Left lobe of liver (tissue), 2 donors: Measurements from ENCODE around the gene SYMPK. TPM values are rescaled to one million over a fixed set of nuclear protein-coding genes. Genes with fewer than 3 reads are reported as not detected.

Experiments used
- ATAC-seq: fragments of 200-7000 bp; cut with Tn5 transposase; one replicate; pipeline ENCODE4 v1.9.1; 2020; ENCODE audit warnings: mild to moderate bottlenecking, moderate library complexity
- DNase-seq: peaks from one replicate; pipeline ENCODE4 v3.0.0-alpha.2; 2020; ENCODE audit warnings: low spot score
- total RNA-seq: library from RNA; stranded (reverse); gene quantifications from one replicate; pipeline ENCODE4 v1.2.1, GENCODE V29; 2021
- donor health status: DM: no; HTN: no; CAD: no; lungs with moderate emphysema.
- donor health status: DM: no; HTN: yes; CAD: no.

Gene SYMPK
- total RNA-seq, 1 donor from 2014 or later = 45.9 TPM

DNA sequence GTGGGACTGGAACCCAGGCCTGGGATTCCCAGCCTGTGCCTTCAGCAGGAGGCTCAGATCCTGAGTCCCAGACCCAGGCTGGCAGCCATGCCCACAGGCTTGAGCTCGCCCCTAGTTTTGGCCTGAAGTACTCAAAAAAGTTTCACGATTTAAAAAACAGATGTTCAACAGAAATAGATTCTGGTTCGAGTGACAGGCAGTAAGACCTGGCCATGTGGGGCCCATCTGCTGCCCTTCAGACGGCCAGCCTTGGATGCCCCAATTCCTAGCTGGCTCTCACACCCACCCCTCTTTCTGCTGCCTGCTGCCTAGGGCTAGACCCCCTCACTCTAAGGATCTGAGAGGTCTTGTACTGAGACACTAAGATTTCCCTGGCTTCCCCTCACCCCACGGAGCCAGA is 77.8 kb downstream of the SYMPK start:
- DNase-seq (no peak), ATAC-seq (no peak)

DNA sequence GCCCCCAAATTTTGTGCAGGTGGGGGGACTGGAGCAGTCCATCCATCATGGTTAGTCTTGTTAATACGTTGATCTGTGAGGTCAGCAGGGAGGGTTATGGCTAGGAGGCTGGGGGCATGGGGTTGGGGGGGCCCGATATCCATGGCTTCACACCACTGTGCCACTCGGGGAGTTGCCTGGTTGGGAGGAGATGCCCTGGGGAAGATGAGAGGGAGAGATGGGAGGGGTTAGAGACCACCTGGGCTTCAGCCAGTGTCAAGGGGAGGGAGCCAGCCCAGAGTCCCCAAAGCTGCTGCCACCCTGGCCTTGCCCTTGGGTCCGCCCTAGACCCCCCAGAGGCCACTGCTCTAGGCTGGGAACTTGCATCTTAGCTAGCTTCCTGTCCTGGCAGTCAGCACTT is 78.9 kb downstream of the SYMPK start:
- DNase-seq = no peak
- ATAC-seq = no peak

DNA sequence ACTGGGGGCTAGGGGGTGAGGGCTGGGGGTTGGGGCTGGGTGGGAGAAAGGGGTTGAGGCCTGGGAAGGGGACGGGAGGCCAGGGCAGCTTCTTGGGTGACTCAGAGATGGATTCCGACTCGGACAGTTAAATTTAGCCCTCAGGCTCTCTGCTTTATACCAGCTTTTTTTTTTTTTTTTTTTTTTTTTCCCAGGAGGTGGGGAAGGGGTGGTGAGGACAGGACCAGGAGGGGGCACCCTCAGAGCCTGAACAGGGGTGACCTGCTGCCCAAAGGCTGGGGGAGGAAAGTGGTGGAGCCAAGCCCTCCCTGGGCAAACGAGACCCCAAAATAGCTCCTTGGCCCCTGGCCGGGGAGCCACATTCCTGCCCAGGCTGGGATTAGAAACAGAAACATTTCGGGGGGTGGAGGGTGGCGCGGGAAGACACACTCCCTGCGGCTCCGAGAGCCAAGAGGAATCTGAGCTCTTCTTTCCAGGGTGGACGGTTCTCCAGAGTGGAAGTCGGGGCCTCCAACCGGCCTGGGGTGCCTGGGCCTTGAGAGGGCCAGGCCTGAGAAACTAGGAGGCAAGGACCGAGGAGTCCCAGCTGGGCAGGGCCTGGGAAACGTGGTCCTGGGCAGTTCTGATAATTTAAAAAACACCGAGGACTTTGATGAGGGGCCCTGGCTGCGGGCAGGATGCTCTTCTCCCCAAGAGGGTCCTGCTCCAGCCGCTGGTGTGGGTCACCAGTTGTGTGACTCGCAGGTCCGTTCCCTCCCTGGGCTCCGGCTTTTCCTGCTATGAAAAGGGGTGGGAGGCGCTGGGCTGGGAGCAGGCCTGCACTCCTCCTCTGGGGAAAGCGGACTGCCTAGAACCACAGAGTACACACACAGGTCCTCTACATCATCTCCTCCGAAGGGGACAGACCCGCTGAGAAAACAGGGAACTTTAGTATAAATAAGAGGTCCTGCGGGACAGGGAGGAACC is 79.8 kb downstream of the SYMPK start:
- no peak for ATAC-seq
- no peak for DNase-seq

DNA sequence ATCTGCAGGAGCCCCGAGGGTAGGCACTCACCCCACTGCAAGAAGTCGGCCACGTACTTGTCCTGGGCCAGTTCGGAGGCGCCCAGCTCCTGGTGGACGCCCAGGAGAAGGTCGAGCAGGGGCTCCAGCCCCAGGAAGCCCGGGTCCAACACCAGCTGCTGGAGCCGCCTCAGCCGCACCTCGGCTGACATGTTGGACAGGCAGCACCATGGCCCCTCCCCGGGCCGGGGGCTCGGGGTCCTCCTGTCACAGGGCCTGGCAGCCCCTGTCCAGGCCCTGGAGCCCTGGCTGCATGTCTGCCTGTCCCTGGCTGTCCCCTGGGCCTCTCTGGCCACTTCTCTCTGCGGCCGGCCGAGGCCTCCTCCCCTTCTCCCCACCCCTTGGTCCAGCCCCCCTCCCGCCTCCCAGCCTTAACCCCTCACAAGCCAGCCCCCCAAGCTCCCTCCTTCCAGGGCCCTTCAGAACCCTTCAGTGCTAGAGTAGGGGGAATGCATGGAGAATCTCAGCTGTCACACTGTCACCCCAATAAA is 80.7 kb downstream of the SYMPK start, which contains the start of gene DMPK:
Gene DMPK, minus strand, starts transcription at position 329 of the 530 bp plus-strand sequence. Its CDS starts 138 bp downstream, at position 191.
- peak; percentile 8 for ATAC-seq
- no peak for DNase-seq

DNA sequence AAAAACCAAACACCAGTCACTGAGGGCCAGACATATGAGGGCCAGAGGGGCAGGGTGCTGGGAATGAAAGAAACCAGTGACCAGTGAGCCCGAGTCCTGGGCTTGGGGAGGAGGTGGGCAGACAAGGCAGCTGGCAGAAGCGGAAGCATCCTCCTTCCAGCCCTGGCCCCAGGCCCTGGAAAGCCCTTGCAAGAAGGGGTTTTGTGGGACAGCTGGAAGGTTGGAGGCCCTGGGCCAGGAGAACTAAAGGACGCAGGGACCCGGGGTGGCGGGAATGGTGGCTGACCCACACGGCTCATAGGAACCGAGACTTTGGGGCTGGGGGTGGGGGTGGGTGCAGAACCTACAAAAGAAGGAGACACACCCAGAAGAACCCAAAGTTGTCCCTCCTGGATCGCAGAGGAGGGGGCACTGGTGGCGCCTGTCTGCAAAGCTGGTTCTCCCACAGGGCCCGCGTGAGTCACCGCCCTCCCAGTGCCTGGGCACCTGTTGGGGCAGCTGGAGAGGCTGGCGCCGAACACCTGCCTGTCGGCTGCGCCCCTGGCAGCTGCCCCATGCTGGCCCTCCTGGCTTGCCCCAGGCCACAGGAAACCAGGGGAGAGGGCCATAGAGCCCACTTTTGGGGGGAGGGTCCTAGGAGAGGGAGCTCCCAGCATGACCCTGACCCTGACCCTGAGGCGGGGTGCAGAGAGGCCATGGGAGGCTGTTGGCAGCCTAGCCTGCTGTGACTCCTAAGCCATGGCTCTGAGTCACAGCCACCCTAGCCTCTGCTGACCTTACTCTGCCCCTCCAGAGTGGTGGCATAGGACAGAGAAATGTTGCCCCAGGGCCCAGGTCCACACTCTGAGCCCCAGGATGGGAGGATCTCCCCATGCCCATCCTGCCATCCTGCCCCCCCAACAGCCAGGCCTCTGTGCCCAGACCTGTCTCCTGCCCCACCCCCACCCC is 81.5 kb downstream of the SYMPK start:
- DNase-seq = no peak

DNA sequence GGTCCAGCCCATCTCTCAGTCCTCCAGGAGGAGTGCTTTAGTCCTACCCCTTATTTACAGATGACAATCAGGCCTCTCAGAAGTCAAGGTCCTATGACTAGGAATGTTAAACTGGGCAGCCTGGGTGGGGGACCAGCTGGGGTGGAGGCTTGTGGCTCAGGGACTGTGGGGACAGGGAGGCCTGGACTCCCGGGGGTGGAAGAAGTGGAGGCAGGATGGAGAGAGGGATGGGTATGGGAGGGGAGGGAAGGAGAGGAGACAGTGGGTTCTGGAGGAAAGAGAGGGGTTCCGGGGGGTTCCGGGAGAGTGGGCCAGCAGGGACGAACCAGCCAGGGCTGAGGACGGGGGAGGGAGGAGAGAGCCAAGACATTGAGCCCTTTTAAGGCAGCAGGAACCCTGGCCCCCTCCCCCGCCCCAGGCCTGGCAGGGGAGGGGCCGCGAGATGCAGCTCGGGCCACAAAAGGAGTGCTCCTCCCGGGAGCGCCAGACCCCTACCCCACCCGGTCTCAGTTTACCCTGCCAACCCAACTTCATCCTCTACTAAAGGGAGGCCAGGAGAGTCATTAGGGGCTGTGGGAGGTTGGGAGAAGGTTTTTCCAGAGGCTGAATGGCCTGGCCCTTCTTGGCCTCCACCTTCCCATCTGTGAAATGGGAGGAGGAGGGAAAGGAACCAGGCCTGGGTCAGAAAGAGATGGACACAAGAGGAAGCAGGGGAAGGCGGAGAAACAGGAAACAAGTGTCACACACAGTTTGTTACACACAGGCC is 82.3 kb downstream of the SYMPK start:
- DNase-seq = no peak
- no peak for ATAC-seq

More for the DNA sequence above, 81.5 kb downstream of the SYMPK start:
- no peak for ATAC-seq

DNA sequence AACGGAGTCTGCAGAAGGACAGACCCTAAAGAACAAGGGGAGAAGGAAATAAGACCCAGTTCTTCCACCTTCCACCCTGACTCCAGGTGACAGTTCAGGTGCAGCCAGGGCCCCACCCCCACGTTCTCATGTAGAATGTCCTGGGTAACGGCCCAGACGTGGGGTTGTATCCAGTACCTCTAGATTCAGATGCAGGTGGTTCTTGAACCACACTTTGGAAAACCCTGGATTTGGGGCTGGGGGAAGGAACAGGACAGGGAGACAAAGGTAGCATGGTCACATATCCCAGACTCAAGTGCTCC is 82.8 kb downstream of the SYMPK start:
- DNase-seq (no peak), ATAC-seq (peak; percentile 1)

DNA sequence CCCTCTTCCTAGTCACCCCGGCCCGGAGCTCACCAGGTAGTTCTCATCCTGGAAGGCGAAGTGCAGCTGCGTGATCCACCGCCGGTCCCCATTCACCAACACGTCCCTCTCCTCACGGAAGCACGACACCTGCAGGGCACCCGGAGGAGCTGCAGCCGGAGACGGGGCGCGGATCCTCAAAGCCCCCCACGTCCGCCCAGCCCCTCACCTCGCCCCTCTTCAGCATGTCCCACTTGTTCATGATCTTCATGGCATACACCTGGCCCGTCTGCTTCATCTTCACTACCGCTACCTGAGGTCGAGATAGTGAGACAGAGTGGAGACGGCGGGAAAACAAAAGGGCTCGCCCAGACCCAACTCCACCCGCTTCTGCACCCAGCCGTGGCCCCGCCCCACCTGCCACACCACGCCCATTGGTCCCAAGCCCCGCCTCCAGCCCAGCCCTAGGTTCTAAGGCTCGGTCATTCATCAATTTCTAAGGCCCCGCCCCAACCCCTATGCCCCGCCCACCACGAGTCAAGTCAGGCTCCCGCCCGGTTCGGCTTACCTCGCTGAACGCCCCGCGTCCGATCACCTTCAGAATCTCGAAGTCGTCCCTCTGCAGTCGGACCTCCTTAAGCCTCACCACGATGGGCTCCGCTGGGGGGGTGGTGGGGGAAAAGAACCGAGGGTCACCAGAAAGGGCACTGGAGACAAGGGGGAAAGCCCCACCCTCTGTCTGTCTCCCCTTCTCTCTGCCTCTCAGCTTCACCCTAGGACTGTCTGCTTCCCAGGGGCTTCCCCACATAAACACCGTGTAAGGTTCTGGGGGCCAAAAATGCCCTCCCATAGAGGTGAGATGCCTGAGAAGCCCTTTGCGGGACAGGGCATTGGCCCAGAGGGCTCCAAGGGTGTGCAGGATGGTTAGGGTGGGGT is 83.5 kb downstream of the SYMPK start:
- ATAC-seq (peak; percentile 91), DNase-seq (peak; percentile 89)

DNA sequence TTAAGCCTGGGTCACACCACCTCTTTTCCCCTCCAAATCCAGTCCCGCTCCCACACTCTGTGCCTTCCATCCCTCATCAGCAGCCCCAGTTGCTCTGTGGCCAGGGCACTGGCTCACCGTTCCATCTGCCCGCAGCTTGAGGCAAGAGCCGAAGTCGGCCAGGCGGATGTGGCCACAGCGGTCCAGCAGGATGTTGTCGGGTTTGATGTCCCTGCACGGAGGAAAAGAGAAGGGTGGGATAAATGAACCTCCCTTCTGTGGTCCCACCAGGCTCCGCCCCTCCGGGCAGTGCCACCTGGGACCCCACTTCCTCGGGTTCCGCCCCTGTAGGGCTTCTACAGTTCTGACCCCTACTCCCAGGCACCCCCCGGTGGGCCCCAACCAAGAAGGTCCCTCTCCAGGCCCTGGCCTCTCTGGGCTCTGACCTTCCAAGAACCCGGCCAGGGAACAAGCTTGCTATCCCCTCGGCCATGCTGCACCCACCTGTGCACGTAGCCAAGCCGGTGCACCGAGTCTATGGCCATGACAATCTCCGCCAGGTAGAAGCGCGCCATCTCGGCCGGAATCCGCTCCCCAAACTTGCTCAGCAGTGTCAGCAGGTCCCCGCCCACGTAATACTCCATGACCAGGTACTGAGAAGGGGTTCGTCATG is 84.8 kb downstream of the SYMPK start:
- DNase-seq = no peak
- no peak for ATAC-seq

DNA sequence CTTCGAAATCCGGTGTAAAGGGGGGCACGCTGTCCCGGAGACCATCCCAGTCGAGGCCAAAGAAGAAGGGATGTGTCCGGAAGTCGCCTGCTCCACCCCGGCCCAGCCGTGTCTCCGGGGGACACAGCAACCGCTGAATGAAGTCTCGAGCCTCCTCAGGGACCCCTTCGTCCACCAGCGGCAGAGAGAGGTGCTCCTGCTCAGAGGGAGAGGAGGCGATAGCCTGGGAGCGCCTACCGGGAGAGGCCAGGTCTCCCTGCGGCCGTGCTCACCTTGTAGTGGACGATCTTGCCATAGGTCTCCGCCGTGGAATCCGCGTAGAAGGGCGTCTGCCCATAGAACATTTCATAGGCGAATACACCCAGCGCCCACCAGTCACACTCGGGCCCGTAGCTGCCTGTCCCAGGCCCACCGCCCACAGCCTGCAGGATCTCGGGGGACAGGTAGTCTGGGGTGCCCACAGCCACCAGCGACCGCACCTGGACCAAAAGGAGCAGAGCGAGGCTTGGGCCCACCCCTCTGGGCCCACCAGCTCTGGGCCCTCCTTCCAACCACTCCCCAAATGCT is 85.5 kb downstream of the SYMPK start:
- ATAC-seq (no peak), DNase-seq (no peak)

DNA sequence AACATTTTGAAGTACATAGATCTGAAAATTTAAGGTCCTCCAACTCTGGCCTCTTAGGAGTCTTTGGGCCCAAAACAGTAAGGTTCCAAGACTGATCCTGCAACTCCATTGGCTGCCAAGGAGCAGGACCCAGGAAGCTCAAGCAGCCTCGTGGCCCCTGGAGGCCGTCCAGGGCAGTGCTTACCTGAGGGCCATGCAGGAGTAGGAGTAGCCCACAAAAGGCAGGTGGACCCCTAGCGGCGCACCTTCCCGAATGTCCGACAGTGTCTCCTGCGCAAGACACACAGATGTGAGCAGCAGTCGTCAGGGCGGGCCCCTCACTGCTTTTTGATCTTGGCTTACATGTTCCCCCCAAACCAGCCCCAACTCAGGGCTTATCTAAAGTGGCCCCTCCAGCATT is 88.2 kb downstream of the SYMPK start:
- ATAC-seq = no peak

DNA sequence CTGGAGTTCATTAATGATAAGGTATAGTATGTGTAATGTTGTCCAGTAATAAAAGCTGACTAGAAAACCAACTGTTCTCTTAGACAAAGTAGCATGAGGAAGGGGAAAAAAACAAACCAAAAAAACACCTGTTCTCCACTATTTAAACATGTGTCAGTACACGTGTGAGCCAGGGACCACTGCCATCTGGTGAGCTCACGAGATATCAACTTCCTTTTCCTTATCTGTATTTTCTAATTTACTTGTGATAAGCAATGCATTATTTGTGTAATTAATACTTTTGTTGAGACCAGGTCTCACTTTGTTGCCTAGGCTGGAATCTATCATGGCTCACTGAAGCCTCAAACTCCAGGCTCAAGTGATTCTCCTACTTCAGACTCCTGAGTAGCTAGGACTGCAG is 89.6 kb downstream of the SYMPK start:
- ATAC-seq (no peak), DNase-seq (no peak)

More for the DNA sequence above, 88.2 kb downstream of the SYMPK start:
- DNase-seq = no peak

DNA sequence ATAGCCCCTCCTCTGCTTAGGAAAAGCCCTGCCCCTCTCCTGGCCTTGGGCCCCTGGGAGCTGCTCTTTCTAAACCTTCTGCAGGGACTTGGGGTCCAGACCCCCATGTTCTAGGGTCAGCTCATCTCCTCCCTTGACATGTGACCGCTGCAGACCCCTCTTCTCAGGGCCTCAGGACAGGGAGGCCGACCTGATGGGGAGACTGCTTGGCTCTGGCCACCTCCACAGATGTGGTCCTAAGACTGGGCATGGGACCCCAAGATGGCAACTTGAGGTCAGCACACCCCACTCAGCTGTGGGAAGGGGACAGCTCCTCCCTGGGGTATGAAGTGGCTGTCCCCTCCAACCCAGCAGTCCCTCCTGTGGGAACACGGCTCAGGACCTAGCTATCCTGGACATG is 90.0 kb downstream of the SYMPK start:
- ATAC-seq (no peak), DNase-seq (no peak)

DNA sequence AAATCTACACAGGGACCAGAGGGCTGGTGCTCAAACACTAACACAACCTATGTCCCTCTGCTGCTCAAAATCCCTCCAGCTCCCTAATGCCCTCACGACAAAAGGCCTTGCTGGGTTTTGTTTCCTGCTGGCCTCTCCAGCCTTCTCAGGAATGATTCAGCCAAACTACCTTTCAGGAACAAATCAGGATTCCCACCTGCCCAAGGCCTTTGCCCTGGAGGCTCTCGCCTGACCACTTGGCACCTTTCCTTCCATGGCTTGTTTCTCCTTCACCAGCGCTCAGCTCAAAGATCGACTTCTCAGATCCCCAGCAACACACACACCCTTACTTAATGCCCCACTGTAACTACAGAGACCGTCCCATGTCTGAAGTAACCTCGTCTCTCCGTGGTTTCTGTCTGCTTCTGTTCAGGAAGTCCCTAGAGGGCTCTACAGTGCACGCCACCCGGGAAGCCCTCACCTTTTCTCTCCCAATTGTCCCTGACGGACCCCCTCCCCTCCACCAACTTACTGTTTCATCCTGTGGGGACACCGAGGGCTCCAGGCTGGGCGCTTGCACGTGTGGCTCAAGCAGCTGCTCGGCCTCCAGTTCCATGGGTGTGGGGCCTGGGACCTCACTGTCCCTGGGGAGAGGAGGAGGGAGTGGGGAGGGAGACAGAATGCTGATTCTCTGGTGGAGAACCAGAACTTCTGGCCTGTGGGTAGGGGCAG is 90.7 kb downstream of the SYMPK start:
- no peak for ATAC-seq

DNA sequence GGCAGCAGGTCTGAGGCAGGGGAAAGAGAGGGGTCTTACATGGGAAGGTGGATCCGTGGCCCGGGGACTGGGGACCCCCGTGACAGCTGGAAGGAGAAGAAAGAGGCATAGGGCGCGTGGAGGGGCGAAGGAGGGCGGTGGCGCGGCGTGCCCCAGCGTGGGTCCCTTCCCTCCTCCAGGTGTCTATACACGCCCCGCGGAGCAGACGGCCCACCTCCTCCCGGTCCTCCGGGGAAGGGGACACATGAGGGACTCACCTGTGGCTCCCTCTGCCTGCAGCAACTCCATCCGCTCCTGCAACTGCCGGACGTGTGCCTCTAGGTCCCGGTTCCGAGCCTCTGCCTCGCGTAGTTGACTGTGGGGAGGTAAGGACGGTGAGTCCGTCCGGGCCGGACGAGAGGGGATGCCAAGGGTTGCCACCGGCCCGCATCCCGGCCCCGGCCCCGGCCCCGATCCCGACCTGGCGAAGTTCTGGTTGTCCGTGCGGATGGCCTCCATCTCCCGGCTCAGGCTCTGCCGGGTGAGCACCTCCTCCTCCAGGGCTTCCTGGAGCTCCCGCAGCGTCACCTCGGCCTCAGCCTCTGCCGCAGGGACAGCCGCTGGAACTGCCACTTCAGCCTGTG is 91.5 kb downstream of the SYMPK start:
- peak; percentile 63 for DNase-seq
- ATAC-seq = no peak

More for the DNA sequence above, 90.7 kb downstream of the SYMPK start:
- DNase-seq = no peak

DNA sequence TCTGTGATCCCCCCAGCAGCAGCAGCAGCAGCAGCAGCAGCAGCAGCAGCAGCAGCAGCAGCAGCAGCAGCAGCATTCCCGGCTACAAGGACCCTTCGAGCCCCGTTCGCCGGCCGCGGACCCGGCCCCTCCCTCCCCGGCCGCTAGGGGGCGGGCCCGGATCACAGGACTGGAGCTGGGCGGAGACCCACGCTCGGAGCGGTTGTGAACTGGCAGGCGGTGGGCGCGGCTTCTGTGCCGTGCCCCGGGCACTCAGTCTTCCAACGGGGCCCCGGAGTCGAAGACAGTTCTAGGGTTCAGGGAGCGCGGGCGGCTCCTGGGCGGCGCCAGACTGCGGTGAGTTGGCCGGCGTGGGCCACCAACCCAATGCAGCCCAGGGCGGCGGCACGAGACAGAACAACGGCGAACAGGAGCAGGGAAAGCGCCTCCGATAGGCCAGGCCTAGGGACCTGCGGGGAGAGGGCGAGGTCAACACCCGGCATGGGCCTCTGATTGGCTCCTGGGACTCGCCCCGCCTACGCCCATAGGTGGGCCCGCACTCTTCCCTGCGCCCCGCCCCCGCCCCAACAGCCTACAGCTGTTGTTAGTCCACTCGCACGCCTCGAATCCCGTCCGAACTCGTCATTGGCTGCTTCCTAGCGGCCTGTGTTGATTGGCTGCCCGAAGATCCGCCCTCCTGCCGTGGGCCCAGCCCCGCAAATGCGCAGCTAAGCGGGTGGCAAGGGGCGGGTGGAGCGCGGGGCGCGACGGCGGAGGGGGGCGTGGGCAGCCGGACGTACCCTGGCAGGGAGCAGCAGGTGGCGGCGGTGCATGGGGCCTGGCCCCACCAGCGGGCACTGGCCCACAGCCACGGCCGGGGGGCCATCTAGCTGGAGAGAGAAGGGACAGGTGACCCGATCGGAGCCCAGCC is 92.5 kb downstream of the SYMPK start:
- ATAC-seq = peak; percentile 71
- DNase-seq = peak; percentile 98
